SK-N-MC (cell line): ENCODE results near the gene PTRHD1.
A peak's percentile ranks its signal among the peaks of the same experiment; 100 is the strongest.
"Not testable (repeated sequence)": the region's sequence is repeated elsewhere in the genome, so short reads cannot be mapped to it uniquely, and the experiment has no call there.

ENCODE experiments used
- DNase-seq: peaks from one replicate; pipeline ENCODE4 v3.0.0-alpha.2; 2011; ENCODE audit warnings: low read depth, low spot score
- H3K27ac ChIP-seq: fragments of 200-600 bp; sonication (generic); 2 replicates; pipeline ENCODE4 v1.5.1; 2016; ENCODE audit warnings: mixed run types
- H3K36me3 ChIP-seq: fragments of 200-600 bp; sonication (generic); 2 replicates; pipeline ENCODE4 v1.6.1; 2017; ENCODE audit warnings: antibody characterized with exemption, low read length, mixed read lengths; ENCODE audit not compliant: insufficient read depth
- H3K4me3 ChIP-seq: fragments of 200-600 bp; sonication (generic); 2 replicates; pipeline ENCODE4 v1.5.1; 2016
- H3K9ac ChIP-seq: fragments of 200-600 bp; sonication (generic); 2 replicates; pipeline ENCODE4 v1.8.0; 2017; ENCODE audit warnings: mixed run types, mixed read lengths; ENCODE audit not compliant: insufficient read length
- H3K9me3 ChIP-seq: fragments of 200-600 bp; sonication (generic); 2 replicates; pipeline ENCODE4 v1.6.1; 2017; ENCODE audit warnings: low read depth, mild to moderate bottlenecking, antibody characterized with exemption, low read length, moderate library complexity, mixed read lengths
- EZH2 ChIP-seq: fragments of 200-600 bp; sonication (generic); IDR thresholded peaks from one replicate; pipeline ENCODE4 v1.6.1; 2017; ENCODE audit warnings: antibody characterized with exemption
- FOXP2 ChIP-seq: optimal IDR thresholded peaks from 2 replicates; pipeline ENCODE3; 2011; ENCODE audit warnings: mild to moderate bottlenecking, moderate library complexity; ENCODE audit not compliant: insufficient read depth; ENCODE audit errors: extremely low read length, control extremely low read depth
- POLR2AphosphoS5 ChIP-seq: IDR thresholded peaks from 2 replicates; pipeline ENCODE4 v1.6.1; 2012; ENCODE audit warnings: mild to moderate bottlenecking, low read depth, low read length, borderline replicate concordance

The PTRHD1 gene

GRCh38 chr2:24818721-24819167, 25.6 kb upstream of the PTRHD1 start:
- Histone ChIP-seq H3K36me3 (peaks cover 82% of the 10 kb centered on the region), H3K9ac (no peak overlapping the region)

DNA sequence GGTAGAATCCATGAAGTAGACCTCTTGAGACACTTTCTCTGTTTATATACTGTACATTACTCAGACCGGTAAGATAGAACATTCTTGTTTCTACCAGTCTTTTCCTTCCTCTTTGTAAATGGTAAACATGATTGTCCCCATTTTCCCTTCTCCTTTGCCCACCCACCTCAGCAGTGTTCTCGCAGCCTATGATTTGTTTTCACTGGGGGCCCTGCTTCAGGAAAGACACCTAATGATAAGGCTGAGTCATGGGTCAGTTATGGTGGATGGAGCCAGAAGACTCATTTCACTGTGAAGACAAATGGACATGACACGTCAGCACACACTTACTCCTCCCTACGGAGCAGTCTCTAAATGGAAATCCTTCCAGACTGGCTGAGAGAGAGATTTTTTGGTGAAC, 23.7 kb upstream of the PTRHD1 start:
- Histone ChIP-seq H3K9me3 (no peaks in the 10 kb centered on the region), H3K36me3 (peaks cover 88% of the 10 kb centered on the region), H3K4me3 (no peak overlapping the region), H3K9ac (no peak overlapping the region), H3K27ac (no peak overlapping the region)
- DNase-seq = no peak
- no peak for TF ChIP-seq FOXP2
- TF ChIP-seq POLR2AphosphoS5 = no peak
- no peak for TF ChIP-seq EZH2

More at GRCh38 chr2:24818721-24819167, 25.6 kb upstream of the PTRHD1 start:
- TF ChIP-seq POLR2AphosphoS5 (no peak), EZH2 (no peak), FOXP2 (no peak)
- DNase-seq = no peak
- Histone ChIP-seq H3K4me3 (no peak overlapping the region), H3K27ac (no peak overlapping the region), H3K9me3 (no peaks in the 10 kb centered on the region)

- TF ChIP-seq POLR2AphosphoS5 (no peak), EZH2 (no peak), FOXP2 (no peak)
- Histone ChIP-seq H3K9me3 (no peaks in the 10 kb centered on the region), H3K9ac (no peak overlapping the region), H3K27ac (no peak overlapping the region), H3K36me3 (peaks cover 85% of the 10 kb centered on the region), H3K4me3 (no peak overlapping the region)
- DNase-seq = no peak
Observed at GRCh38 chr2:24816404-24816803, 23.2 kb upstream of the PTRHD1 start.

GRCh38 chr2:24815171-24815570, 22.0 kb upstream of the PTRHD1 start:
- H3K27ac ChIP-seq = no peak overlapping the region
- H3K36me3 ChIP-seq = peaks cover 73% of the 10 kb centered on the region
- no peak overlapping the region for H3K9ac ChIP-seq
- H3K9me3 ChIP-seq = no peaks in the 10 kb centered on the region
- no peak for DNase-seq
- no peak for TF ChIP-seq EZH2
- no peak for TF ChIP-seq FOXP2
- TF ChIP-seq POLR2AphosphoS5 = no peak
- H3K4me3 ChIP-seq = no peak overlapping the region

- DNase-seq = no peak
- no peak for TF ChIP-seq FOXP2
- no peak for TF ChIP-seq POLR2AphosphoS5
- TF ChIP-seq EZH2 = no peak
- no peak overlapping the region for H3K4me3 ChIP-seq
- no peak overlapping the region for H3K27ac ChIP-seq
- H3K9me3 ChIP-seq = no peaks in the 10 kb centered on the region
- no peak overlapping the region for H3K9ac ChIP-seq
- peaks cover 70% of the 10 kb centered on the region for H3K36me3 ChIP-seq
Observed at GRCh38 chr2:24814516-24814915, 21.3 kb upstream of the PTRHD1 start.

DNA sequence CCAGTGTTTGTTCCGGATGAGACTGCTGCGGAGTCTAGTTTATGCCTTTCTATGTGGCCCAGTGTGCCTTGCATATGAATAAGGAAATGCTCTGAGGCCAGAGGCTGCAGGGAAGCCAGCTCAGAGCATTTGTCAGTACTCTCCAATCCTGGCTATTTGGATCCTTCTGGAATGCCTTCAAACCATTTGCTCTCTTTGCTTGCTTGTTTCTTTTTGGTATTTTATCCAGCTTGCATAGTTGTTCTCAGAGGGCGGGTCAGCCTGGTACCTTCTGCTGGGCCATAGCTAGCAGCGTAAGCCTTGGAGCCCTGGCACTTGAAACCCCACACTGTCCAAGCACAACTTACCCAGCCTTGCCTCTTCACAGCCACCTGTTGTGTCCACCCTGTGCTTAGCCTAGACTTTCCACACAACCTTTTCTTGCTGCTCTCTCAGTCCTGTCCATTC, 20.5 kb upstream of the PTRHD1 start:
- H3K9me3 ChIP-seq = no peaks in the 10 kb centered on the region
- H3K36me3 ChIP-seq = peaks cover 65% of the 10 kb centered on the region
- no peak overlapping the region for H3K9ac ChIP-seq
- no peak overlapping the region for H3K27ac ChIP-seq
- DNase-seq = no peak
- no peak for TF ChIP-seq POLR2AphosphoS5
- TF ChIP-seq EZH2 = no peak
- no peak for TF ChIP-seq FOXP2
- no peak overlapping the region for H3K4me3 ChIP-seq

GRCh38 chr2:24809316-24810007, 16.3 kb upstream of the PTRHD1 start:
- Histone ChIP-seq H3K4me3 (no peak overlapping the region), H3K27ac (no peak overlapping the region), H3K36me3 (peaks cover 48% of the 10 kb centered on the region), H3K9ac (no peak overlapping the region), H3K9me3 (no peaks in the 10 kb centered on the region)
- TF ChIP-seq POLR2AphosphoS5 = no peak
- no peak for TF ChIP-seq FOXP2
- TF ChIP-seq EZH2 = no peak
- DNase-seq = no peak

GRCh38 chr2:24806661-24807036, 13.5 kb upstream of the PTRHD1 start:
- no peak for TF ChIP-seq POLR2AphosphoS5
- DNase-seq = no peak
- Histone ChIP-seq H3K27ac (peak overlapping the region; percentile 61; the same call in 1 of the 2 replicates), H3K36me3 (peaks cover 31% of the 10 kb centered on the region), H3K4me3 (no peak overlapping the region), H3K9me3 (no peaks in the 10 kb centered on the region), H3K9ac (no peak overlapping the region)

DNA sequence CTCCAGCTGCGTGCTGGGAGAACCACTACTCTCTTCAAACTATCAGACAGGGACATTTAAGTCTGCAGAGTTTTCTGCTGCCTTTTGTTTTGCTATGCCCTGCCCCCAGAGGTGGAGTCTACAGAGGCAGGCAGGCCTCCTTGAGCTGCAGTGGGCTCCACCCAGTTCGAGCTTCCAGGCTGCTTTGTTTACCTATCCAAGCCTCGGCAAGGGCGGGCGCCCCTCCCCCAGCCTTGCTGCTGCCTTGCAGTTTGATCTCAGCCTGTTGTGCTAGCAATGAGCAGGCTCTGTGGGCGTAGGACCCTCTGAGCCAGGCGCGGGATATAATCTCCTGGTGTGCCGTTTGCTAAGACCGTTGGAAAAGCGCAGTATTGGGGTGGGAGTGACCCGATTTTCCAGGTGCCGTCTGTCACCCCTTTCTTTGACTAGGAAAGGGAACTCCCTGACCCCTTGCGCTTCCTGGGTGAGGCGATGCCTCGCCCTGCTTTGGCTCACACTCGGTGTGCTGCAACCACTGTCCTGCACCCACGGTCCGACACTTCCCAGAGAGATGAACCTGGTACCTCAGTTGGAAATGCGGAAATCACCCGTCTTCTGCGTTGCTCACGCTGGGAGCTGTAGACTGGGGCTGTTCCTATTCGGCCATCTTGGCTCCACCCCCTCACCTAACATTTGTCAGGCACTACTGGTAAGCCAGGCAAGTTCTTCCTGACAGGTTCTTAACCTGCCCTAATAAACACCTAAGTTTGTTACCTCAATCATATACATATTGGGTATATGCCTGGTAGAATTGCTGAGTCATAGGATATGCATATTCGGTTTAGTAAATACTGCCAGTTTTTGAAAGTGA, 12.8 kb upstream of the PTRHD1 start:
- H3K9ac ChIP-seq, H3K9me3 ChIP-seq, H3K4me3 ChIP-seq, DNase-seq: not testable (repeated sequence)
- H3K36me3 ChIP-seq = peaks cover 32% of the 10 kb centered on the region
- H3K27ac ChIP-seq = peak overlapping the region; percentile 61; the same call in 1 of the 2 replicates

DNA sequence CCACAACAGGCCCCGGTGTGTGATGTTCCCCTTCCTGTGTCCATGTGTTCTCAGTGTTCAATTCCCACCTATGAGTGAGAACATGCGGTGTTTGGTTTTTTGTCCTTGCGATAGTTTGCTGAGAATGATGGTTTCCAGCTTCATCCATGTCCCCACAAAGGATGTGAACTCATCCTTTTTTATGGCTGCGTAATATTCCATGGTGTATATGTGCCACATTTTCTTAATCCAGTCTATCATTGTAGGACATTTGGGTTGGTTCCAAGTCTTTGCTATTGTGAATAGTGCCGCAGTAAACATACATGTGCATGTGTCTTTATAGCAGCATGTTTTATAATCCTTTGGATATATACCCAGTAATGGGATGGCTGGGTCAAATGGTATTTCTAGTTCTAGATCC, 7.3 kb upstream of the PTRHD1 start:
- H3K27ac ChIP-seq, H3K9me3 ChIP-seq, H3K4me3 ChIP-seq, DNase-seq, H3K9ac ChIP-seq: not testable (repeated sequence)
- peaks cover 48% of the 10 kb centered on the region for H3K36me3 ChIP-seq
